ENCODE measurements around the gene SLC38A11.

The SLC38A11 gene

GRCh38 chr2:164964700-164965099 lies 9.4 kb upstream of the SLC38A11 start:
- Histone ChIP-seq H3K9ac (ENCODE audit: low read depth, low read length) (no peak overlapping the region), H3K4me1 (ENCODE audit: control insufficient read depth, insufficient read depth, low read length) (peaks cover 3% of the 10 kb centered on the region), H3K36me3 (ENCODE audit: control insufficient read depth, insufficient read depth, low read length) (no peaks in the 10 kb centered on the region), H3K9me3 (ENCODE audit: control insufficient read depth, insufficient read depth, low read length) (no peaks in the 10 kb centered on the region), H3K27me3 (ENCODE audit: control insufficient read depth, insufficient read depth, low read length) (no peaks in the 10 kb centered on the region), H3K4me3 (ENCODE audit: low read depth, low read length) (no peak overlapping the region)

GRCh38 chr2:164960159-164960558 lies 4.8 kb upstream of the SLC38A11 start:
- no peaks in the 10 kb centered on the region for H3K4me1 ChIP-seq (ENCODE audit: control insufficient read depth, insufficient read depth, low read length)
- H3K9me3 ChIP-seq (ENCODE audit: control insufficient read depth, insufficient read depth, low read length), result no peaks in the 10 kb centered on the region
- no peak overlapping the region for H3K9ac ChIP-seq (ENCODE audit: low read depth, low read length)
- H3K36me3 ChIP-seq (ENCODE audit: control insufficient read depth, insufficient read depth, low read length), result no peaks in the 10 kb centered on the region
- H3K4me3 ChIP-seq (ENCODE audit: low read depth, low read length), result no peak overlapping the region
- peaks cover 3% of the 10 kb centered on the region for H3K27me3 ChIP-seq (ENCODE audit: control insufficient read depth, insufficient read depth, low read length)

- Histone ChIP-seq H3K4me3 (ENCODE audit: low read depth, low read length) (no peak overlapping the region), H3K36me3 (ENCODE audit: control insufficient read depth, insufficient read depth, low read length) (no peaks in the 10 kb centered on the region), H3K27me3 (ENCODE audit: control insufficient read depth, insufficient read depth, low read length) (peaks cover 11% of the 10 kb centered on the region), H3K9me3 (ENCODE audit: control insufficient read depth, insufficient read depth, low read length) (no peaks in the 10 kb centered on the region), H3K9ac (ENCODE audit: low read depth, low read length) (no peak overlapping the region), H3K4me1 (ENCODE audit: control insufficient read depth, insufficient read depth, low read length) (peaks cover 2% of the 10 kb centered on the region)
Observed at GRCh38 chr2:164954186-164954585, 1.1 kb downstream of the SLC38A11 start.

GRCh38 chr2:164953279-164953678 lies 2.0 kb downstream of the SLC38A11 start:
- Histone ChIP-seq H3K27me3 (ENCODE audit: control insufficient read depth, insufficient read depth, low read length) (peaks cover 11% of the 10 kb centered on the region), H3K4me1 (ENCODE audit: control insufficient read depth, insufficient read depth, low read length) (peaks cover 2% of the 10 kb centered on the region), H3K9ac (ENCODE audit: low read depth, low read length) (no peak overlapping the region), H3K36me3 (ENCODE audit: control insufficient read depth, insufficient read depth, low read length) (no peaks in the 10 kb centered on the region), H3K9me3 (ENCODE audit: control insufficient read depth, insufficient read depth, low read length) (no peaks in the 10 kb centered on the region), H3K4me3 (ENCODE audit: low read depth, low read length) (no peak overlapping the region)

- no peak overlapping the region for H3K4me3 ChIP-seq (ENCODE audit: low read depth, low read length)
Observed at GRCh38 chr2:164952057-164952702, 3.1 kb downstream of the SLC38A11 start.

GRCh38 chr2:164948540-164948939 lies 6.8 kb downstream of the SLC38A11 start:
- Histone ChIP-seq H3K4me1 (ENCODE audit: control insufficient read depth, insufficient read depth, low read length) (no peaks in the 10 kb centered on the region), H3K4me3 (ENCODE audit: low read depth, low read length) (no peak overlapping the region), H3K9me3 (ENCODE audit: control insufficient read depth, insufficient read depth, low read length) (no peaks in the 10 kb centered on the region), H3K36me3 (ENCODE audit: control insufficient read depth, insufficient read depth, low read length) (no peaks in the 10 kb centered on the region), H3K9ac (ENCODE audit: low read depth, low read length) (no peak overlapping the region), H3K27me3 (ENCODE audit: control insufficient read depth, insufficient read depth, low read length) (no peaks in the 10 kb centered on the region)

More at GRCh38 chr2:164952057-164952702, 3.1 kb downstream of the SLC38A11 start:
- Histone ChIP-seq H3K9me3 (ENCODE audit: control insufficient read depth, insufficient read depth, low read length) (no peaks in the 10 kb centered on the region), H3K9ac (ENCODE audit: low read depth, low read length) (no peak overlapping the region), H3K36me3 (ENCODE audit: control insufficient read depth, insufficient read depth, low read length) (no peaks in the 10 kb centered on the region), H3K4me1 (ENCODE audit: control insufficient read depth, insufficient read depth, low read length) (peaks cover 2% of the 10 kb centered on the region), H3K27me3 (ENCODE audit: control insufficient read depth, insufficient read depth, low read length) (peaks cover 11% of the 10 kb centered on the region)

- Histone ChIP-seq H3K27me3 (ENCODE audit: control insufficient read depth, insufficient read depth, low read length) (no peaks in the 10 kb centered on the region), H3K9me3 (ENCODE audit: control insufficient read depth, insufficient read depth, low read length) (no peaks in the 10 kb centered on the region), H3K36me3 (ENCODE audit: control insufficient read depth, insufficient read depth, low read length) (no peaks in the 10 kb centered on the region), H3K4me1 (ENCODE audit: control insufficient read depth, insufficient read depth, low read length) (no peaks in the 10 kb centered on the region), H3K4me3 (ENCODE audit: low read depth, low read length) (no peak overlapping the region), H3K9ac (ENCODE audit: low read depth, low read length) (no peak overlapping the region)
Observed at GRCh38 chr2:164947281-164947680, 8.0 kb downstream of the SLC38A11 start.

- H3K4me1 ChIP-seq (ENCODE audit: control insufficient read depth, insufficient read depth, low read length), result no peaks in the 10 kb centered on the region
- no peaks in the 10 kb centered on the region for H3K9me3 ChIP-seq (ENCODE audit: control insufficient read depth, insufficient read depth, low read length)
- no peak overlapping the region for H3K9ac ChIP-seq (ENCODE audit: low read depth, low read length)
- no peak overlapping the region for H3K4me3 ChIP-seq (ENCODE audit: low read depth, low read length)
- H3K36me3 ChIP-seq (ENCODE audit: control insufficient read depth, insufficient read depth, low read length), result no peaks in the 10 kb centered on the region
- no peaks in the 10 kb centered on the region for H3K27me3 ChIP-seq (ENCODE audit: control insufficient read depth, insufficient read depth, low read length)
Observed at GRCh38 chr2:164943289-164943688, 12.0 kb downstream of the SLC38A11 start.

- no peak overlapping the region for H3K4me3 ChIP-seq (ENCODE audit: low read depth, low read length)
- no peak overlapping the region for H3K9ac ChIP-seq (ENCODE audit: low read depth, low read length)
- no peaks in the 10 kb centered on the region for H3K36me3 ChIP-seq (ENCODE audit: control insufficient read depth, insufficient read depth, low read length)
- no peaks in the 10 kb centered on the region for H3K4me1 ChIP-seq (ENCODE audit: control insufficient read depth, insufficient read depth, low read length)
- no peaks in the 10 kb centered on the region for H3K27me3 ChIP-seq (ENCODE audit: control insufficient read depth, insufficient read depth, low read length)
- H3K9me3 ChIP-seq (ENCODE audit: control insufficient read depth, insufficient read depth, low read length), result no peaks in the 10 kb centered on the region
Observed at GRCh38 chr2:164937864-164938401, 17.4 kb downstream of the SLC38A11 start.

- no peak overlapping the region for H3K4me3 ChIP-seq (ENCODE audit: low read depth, low read length)
- no peaks in the 10 kb centered on the region for H3K4me1 ChIP-seq (ENCODE audit: control insufficient read depth, insufficient read depth, low read length)
- no peak overlapping the region for H3K9ac ChIP-seq (ENCODE audit: low read depth, low read length)
- no peaks in the 10 kb centered on the region for H3K27me3 ChIP-seq (ENCODE audit: control insufficient read depth, insufficient read depth, low read length)
- H3K36me3 ChIP-seq (ENCODE audit: control insufficient read depth, insufficient read depth, low read length), result no peaks in the 10 kb centered on the region
- no peaks in the 10 kb centered on the region for H3K9me3 ChIP-seq (ENCODE audit: control insufficient read depth, insufficient read depth, low read length)
Observed at GRCh38 chr2:164935118-164936101, 19.9 kb downstream of the SLC38A11 start.

GRCh38 chr2:164934401-164935117 lies 20.8 kb downstream of the SLC38A11 start:
- H3K27me3 ChIP-seq (ENCODE audit: control insufficient read depth, insufficient read depth, low read length), result no peaks in the 10 kb centered on the region
- no peak overlapping the region for H3K9ac ChIP-seq (ENCODE audit: low read depth, low read length)
- H3K4me1 ChIP-seq (ENCODE audit: control insufficient read depth, insufficient read depth, low read length), result no peaks in the 10 kb centered on the region
- H3K4me3 ChIP-seq (ENCODE audit: low read depth, low read length), result no peak overlapping the region
- no peaks in the 10 kb centered on the region for H3K36me3 ChIP-seq (ENCODE audit: control insufficient read depth, insufficient read depth, low read length)
- no peaks in the 10 kb centered on the region for H3K9me3 ChIP-seq (ENCODE audit: control insufficient read depth, insufficient read depth, low read length)
